Measurements from ENCODE around the gene KIF16B.

Gene KIF16B

DNA sequence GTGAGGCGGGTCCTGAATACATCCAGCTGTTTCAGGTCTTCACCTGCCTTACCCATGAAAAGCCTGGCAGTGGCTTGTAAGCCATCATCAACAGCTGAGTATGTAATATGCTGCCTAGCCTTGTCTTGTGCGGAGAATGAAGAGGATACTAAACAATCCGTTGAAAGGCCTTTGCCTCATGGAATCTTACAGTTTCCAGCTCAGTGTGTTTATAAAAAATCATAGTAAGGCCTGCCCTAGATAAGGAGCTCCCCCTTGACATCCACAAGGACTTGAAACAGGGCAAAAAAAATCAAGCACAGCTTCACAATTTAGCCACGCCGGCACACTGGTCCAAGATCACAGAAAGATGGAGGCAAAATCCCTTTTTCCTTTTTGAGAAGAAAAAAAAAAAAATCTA lies 115.7 kb downstream of the KIF16B start:
- TF ChIP-seq, protein P1, sequence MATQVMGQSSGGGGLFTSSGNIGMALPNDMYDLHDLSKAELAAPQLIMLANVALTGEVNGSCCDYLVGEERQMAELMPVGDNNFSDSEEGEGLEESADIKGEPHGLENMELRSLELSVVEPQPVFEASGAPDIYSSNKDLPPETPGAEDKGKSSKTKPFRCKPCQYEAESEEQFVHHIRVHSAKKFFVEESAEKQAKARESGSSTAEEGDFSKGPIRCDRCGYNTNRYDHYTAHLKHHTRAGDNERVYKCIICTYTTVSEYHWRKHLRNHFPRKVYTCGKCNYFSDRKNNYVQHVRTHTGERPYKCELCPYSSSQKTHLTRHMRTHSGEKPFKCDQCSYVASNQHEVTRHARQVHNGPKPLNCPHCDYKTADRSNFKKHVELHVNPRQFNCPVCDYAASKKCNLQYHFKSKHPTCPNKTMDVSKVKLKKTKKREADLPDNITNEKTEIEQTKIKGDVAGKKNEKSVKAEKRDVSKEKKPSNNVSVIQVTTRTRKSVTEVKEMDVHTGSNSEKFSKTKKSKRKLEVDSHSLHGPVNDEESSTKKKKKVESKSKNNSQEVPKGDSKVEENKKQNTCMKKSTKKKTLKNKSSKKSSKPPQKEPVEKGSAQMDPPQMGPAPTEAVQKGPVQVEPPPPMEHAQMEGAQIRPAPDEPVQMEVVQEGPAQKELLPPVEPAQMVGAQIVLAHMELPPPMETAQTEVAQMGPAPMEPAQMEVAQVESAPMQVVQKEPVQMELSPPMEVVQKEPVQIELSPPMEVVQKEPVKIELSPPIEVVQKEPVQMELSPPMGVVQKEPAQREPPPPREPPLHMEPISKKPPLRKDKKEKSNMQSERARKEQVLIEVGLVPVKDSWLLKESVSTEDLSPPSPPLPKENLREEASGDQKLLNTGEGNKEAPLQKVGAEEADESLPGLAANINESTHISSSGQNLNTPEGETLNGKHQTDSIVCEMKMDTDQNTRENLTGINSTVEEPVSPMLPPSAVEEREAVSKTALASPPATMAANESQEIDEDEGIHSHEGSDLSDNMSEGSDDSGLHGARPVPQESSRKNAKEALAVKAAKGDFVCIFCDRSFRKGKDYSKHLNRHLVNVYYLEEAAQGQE (IDR thresholded peaks at IDR 0.05; ENCODE audit: insufficient read depth in 1 of 2, low read depth in 2 of 2, low read length in 2 of 2), result no peak
- TF ChIP-seq TAF1 (IDR thresholded peaks at IDR 0.05; ENCODE audit: borderline replicate concordance, insufficient read depth, low read length), result no peak
- TF ChIP-seq FOXP2 (optimal IDR thresholded peaks at IDR 0.05; ENCODE audit: borderline replicate concordance, extremely low read depth, extremely low read length, insufficient read depth), result no peak
- TF ChIP-seq POLR2AphosphoS5 (IDR thresholded peaks at IDR 0.05; ENCODE audit: low read depth, low read length), result no peak
- TF ChIP-seq SIN3A (IDR thresholded peaks at IDR 0.05; ENCODE audit: borderline replicate concordance, insufficient read depth, low read length), result no peak

DNA sequence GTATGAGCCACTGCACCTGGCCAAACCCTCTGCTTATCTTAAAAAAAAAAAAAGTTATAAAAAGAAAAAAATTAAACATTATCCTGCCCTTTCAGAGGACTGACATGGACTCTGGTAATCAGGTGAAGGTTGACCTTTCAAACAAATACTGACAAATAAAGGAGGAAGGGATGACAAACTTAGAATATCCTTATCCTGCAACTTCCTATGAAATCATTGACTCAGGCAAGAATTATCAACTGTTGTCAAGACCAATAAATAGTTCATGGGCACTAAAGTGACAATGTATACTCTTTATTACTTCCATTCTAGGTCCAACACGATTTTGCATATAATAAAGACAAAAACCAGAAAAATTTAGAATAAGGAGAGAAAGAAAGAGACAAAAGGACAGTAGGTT lies 117.9 kb downstream of the KIF16B start:
- no peak for TF ChIP-seq TAF1 (IDR thresholded peaks at IDR 0.05; ENCODE audit: borderline replicate concordance, insufficient read depth, low read length)
- TF ChIP-seq FOXP2 (optimal IDR thresholded peaks at IDR 0.05; ENCODE audit: borderline replicate concordance, extremely low read depth, extremely low read length, insufficient read depth), result no peak
- no peak for TF ChIP-seq POLR2AphosphoS5 (IDR thresholded peaks at IDR 0.05; ENCODE audit: low read depth, low read length)

DNA sequence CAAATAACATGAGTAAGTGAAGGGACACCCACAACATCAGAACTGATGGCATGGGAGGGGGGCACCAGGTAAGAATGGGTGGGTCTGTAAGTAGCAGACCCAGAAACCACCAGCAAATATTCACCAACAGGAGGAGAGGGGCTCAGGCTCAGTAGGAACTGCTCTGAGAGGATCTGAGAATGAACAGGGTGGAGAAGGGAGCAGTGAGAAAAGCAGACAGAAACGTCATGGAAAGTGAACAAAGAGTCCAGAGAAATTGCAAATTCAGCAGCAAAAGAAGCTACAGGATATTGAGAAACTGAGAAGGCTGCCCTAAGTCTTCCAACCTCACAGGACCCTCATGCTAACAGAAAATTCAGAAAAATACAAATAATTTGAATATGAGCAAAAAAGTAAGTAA lies 121.3 kb downstream of the KIF16B start:
- TF ChIP-seq, protein P1 (IDR thresholded peaks at IDR 0.05; ENCODE audit: insufficient read depth in 1 of 2, low read depth in 2 of 2, low read length in 2 of 2), result no peak
- TF ChIP-seq SIN3A (IDR thresholded peaks at IDR 0.05; ENCODE audit: borderline replicate concordance, insufficient read depth, low read length) (no peak), TAF1 (IDR thresholded peaks at IDR 0.05; ENCODE audit: borderline replicate concordance, insufficient read depth, low read length) (no peak), FOXP2 (optimal IDR thresholded peaks at IDR 0.05; ENCODE audit: borderline replicate concordance, extremely low read depth, extremely low read length, insufficient read depth) (no peak), POLR2AphosphoS5 (IDR thresholded peaks at IDR 0.05; ENCODE audit: low read depth, low read length) (no peak)

DNA sequence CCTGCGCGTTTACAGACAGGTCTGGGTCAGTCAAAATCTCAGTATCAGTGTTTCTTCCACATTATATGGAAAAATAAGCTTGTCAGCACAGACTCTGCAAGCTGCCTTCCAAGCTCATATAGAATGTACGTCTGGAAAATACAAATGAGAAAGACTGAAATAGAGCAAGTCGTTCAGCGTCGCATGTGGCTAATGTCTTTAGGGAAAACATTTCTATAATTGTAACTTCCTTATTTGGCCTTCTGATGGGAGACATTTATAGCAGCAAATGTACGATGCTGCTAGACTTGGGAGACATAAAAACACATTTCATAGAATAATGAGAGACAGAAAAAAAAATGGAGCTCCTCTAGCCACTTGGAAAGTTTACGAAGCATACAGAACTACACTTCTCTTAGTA lies 122.2 kb downstream of the KIF16B start:
- no peak for TF ChIP-seq POLR2AphosphoS5 (IDR thresholded peaks at IDR 0.05; ENCODE audit: low read depth, low read length)
- TF ChIP-seq FOXP2 (optimal IDR thresholded peaks at IDR 0.05; ENCODE audit: borderline replicate concordance, extremely low read depth, extremely low read length, insufficient read depth), result no peak
- TF ChIP-seq TAF1 (IDR thresholded peaks at IDR 0.05; ENCODE audit: borderline replicate concordance, insufficient read depth, low read length), result no peak
- no peak for TF ChIP-seq SIN3A (IDR thresholded peaks at IDR 0.05; ENCODE audit: borderline replicate concordance, insufficient read depth, low read length)
- TF ChIP-seq, protein P1 (IDR thresholded peaks at IDR 0.05; ENCODE audit: insufficient read depth in 1 of 2, low read depth in 2 of 2, low read length in 2 of 2), result no peak

DNA sequence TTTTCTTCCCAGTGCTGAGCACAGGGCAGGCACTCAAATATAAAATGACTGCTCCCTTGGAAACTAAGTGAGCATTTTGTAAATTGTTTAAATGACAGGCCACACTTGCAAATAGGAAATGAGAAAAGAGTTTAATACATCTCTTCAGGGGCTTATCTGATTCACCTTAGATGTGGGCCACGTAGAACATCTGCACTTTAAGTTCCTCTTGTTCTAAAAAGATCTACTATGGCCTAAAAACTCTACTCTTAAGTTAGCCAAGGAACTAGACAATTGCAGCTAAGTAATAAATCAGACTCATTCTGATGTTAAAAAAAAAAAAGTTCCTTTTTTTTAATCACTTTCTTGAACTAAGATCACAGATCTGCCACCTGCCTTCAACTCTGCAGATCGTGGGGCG lies 126.3 kb downstream of the KIF16B start:
- no peak for TF ChIP-seq SIN3A (IDR thresholded peaks at IDR 0.05; ENCODE audit: borderline replicate concordance, insufficient read depth, low read length)
- no peak for TF ChIP-seq POLR2AphosphoS5 (IDR thresholded peaks at IDR 0.05; ENCODE audit: low read depth, low read length)
- TF ChIP-seq TAF1 (IDR thresholded peaks at IDR 0.05; ENCODE audit: borderline replicate concordance, insufficient read depth, low read length), result no peak
- TF ChIP-seq, protein P1 (IDR thresholded peaks at IDR 0.05; ENCODE audit: insufficient read depth in 1 of 2, low read depth in 2 of 2, low read length in 2 of 2), result no peak
- no peak for TF ChIP-seq FOXP2 (optimal IDR thresholded peaks at IDR 0.05; ENCODE audit: borderline replicate concordance, extremely low read depth, extremely low read length, insufficient read depth)
